Measurements from ENCODE around the gene IL17C. TPM values are rescaled to one million over a fixed set of nuclear protein-coding genes. Genes with fewer than 3 reads are reported as not detected.

The IL17C gene
- total and polyA plus RNA-seq, 4 donors = 0.14 to 1.8 TPM; not detected in 2

DNA sequence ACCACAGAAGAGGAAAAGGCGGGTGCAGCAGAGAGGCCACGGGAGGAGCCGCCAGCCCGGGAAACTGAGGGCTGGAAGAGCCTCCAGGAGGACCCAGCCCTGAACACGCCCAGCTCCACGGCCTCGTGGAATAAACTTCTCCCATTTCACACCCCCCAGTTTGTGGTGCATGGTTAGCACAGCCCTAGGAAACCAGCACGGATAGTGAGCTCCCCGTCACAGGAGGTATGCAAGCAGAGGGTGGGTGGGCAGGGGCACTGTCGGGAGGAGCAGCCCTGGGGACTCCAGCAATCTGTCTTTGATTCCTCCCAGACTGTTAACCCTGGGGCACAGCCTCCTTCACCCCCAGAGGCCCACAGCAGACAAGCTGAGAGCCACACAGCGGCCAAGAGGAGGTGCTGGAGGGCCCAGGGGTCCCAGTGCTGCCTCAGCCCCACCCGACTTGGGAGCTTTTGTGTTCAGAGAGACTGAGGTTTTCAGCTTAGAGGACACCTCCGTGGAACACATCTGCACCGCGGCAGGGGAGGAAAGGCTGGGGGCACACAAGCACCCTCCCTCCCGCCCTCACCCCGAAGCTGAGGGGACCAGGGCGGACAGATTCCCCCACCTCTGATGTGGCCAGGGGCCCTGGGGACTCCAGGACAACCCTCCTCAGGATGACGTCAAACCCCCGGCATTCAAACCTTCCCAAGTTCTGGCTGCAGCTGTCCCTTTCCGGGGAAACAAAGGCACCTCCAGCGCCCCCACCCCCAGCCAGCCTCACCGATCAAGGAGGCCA, 1.7 kb upstream of the IL17C start:
- Histone ChIP-seq H3K27me3 (ENCODE audit: control insufficient read depth in 3 of 3, insufficient read depth in 3 of 3, low read length in 2 of 3) (peaks cover 0 to 54% (median 26%) of the 10 kb centered on the region in 3 donors), H3K27ac (ENCODE audit: low read depth in 1 of 2, low read length in 1 of 2) (no peak overlapping the region), H3K4me1 (ENCODE audit: control insufficient read depth in 5 of 5, insufficient read depth in 5 of 5, low read length in 5 of 5) (peaks cover 0 to 11% (median 0%) of the 10 kb centered on the region in 5 donors), H3K9me3 (ENCODE audit: control insufficient read depth in 4 of 4, insufficient read depth in 3 of 4, low read length in 3 of 4) (peaks cover 0 to 2% (median 0%) of the 10 kb centered on the region in 4 donors), H3K4me3 (no peak overlapping the region), H3K9ac (ENCODE audit: insufficient read depth in 1 of 2, low read length in 2 of 2) (no peak overlapping the region), H3K36me3 (ENCODE audit: control insufficient read depth in 4 of 4, insufficient read depth in 4 of 4, low read length in 4 of 4) (peaks cover 0 to 12% (median 0%) of the 10 kb centered on the region in 4 donors)
- DNase-seq (no peak), ATAC-seq (ENCODE audit: insufficient read depth, low FRiP score) (no peak)
- 69 to 70% methylated on average over 23 of the region's 23 CpGs for WGBS, 2 donors
- TF ChIP-seq, protein P1, sequence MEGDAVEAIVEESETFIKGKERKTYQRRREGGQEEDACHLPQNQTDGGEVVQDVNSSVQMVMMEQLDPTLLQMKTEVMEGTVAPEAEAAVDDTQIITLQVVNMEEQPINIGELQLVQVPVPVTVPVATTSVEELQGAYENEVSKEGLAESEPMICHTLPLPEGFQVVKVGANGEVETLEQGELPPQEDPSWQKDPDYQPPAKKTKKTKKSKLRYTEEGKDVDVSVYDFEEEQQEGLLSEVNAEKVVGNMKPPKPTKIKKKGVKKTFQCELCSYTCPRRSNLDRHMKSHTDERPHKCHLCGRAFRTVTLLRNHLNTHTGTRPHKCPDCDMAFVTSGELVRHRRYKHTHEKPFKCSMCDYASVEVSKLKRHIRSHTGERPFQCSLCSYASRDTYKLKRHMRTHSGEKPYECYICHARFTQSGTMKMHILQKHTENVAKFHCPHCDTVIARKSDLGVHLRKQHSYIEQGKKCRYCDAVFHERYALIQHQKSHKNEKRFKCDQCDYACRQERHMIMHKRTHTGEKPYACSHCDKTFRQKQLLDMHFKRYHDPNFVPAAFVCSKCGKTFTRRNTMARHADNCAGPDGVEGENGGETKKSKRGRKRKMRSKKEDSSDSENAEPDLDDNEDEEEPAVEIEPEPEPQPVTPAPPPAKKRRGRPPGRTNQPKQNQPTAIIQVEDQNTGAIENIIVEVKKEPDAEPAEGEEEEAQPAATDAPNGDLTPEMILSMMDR (IDR thresholded peaks at IDR 0.05; ENCODE audit: control extremely low read depth, extremely low read depth) = no peak

DNA sequence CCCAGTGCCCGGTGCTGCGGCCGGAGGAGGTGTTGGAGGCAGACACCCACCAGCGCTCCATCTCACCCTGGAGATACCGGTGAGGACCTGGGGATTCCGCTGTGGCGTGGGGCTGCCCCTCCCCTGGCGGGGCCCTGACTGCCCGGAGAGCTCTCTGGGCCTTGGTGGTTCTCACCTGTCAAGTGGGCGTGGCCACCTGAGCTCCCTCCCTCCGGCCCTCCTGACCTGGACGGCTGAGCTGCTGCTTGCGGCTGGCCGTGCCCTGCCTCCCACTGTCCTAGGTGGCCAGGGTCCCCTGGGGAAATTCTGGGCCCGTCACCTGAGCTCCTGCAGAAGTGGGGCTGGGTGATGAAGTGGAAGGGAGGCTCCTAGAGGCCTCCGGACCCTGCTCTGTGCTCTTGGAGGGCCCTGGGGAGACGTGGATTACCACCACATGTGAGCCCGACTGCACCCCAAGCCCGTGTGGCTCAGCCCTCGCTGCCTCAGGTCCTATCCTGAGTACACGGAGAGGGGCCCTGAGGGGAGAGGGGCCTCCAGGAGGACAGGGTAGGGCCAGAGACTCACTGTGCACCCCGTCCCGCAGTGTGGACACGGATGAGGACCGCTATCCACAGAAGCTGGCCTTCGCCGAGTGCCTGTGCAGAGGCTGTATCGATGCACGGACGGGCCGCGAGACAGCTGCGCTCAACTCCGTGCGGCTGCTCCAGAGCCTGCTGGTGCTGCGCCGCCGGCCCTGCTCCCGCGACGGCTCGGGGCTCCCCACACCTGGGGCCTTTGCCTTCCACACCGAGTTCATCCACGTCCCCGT, 1.1 kb downstream of the IL17C start:
- Histone ChIP-seq H3K9ac (ENCODE audit: insufficient read depth in 1 of 2, low read length in 2 of 2) (no peak overlapping the region), H3K4me3 (no peak overlapping the region), H3K9me3 (ENCODE audit: control insufficient read depth in 4 of 4, insufficient read depth in 3 of 4, low read length in 3 of 4) (peaks cover 0 to 2% (median 0%) of the 10 kb centered on the region in 4 donors), H3K27ac (ENCODE audit: low read depth in 1 of 2, low read length in 1 of 2) (no peak overlapping the region), H3K36me3 (ENCODE audit: control insufficient read depth in 4 of 4, insufficient read depth in 4 of 4, low read length in 4 of 4) (peaks cover 0 to 13% (median 0%) of the 10 kb centered on the region in 4 donors), H3K27me3 (ENCODE audit: control insufficient read depth in 3 of 3, insufficient read depth in 3 of 3, low read length in 2 of 3) (peaks cover 0 to 49% (median 26%) of the 10 kb centered on the region in 3 donors), H3K4me1 (ENCODE audit: control insufficient read depth in 5 of 5, insufficient read depth in 5 of 5, low read length in 5 of 5) (peaks cover 0 to 9% (median 0%) of the 10 kb centered on the region in 5 donors)
- WGBS, 2 donors = 23 to 29% methylated on average over 45 of the region's 45 CpGs
- DNase-seq = no peak
- no peak for ATAC-seq (ENCODE audit: insufficient read depth, low FRiP score)
- TF ChIP-seq, protein P1 (IDR thresholded peaks at IDR 0.05; ENCODE audit: control extremely low read depth, extremely low read depth) = no peak

DNA sequence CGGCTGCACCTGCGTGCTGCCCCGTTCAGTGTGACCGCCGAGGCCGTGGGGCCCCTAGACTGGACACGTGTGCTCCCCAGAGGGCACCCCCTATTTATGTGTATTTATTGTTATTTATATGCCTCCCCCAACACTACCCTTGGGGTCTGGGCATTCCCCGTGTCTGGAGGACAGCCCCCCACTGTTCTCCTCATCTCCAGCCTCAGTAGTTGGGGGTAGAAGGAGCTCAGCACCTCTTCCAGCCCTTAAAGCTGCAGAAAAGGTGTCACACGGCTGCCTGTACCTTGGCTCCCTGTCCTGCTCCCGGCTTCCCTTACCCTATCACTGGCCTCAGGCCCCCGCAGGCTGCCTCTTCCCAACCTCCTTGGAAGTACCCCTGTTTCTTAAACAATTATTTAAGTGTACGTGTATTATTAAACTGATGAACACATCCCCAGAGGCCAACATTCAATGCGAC, 1.7 kb downstream of the IL17C start:
- TF ChIP-seq, protein P1 (IDR thresholded peaks at IDR 0.05; ENCODE audit: control extremely low read depth, extremely low read depth) = no peak
- no peak overlapping the region for H3K4me3 ChIP-seq
- H3K9me3 ChIP-seq (ENCODE audit: control insufficient read depth in 4 of 4, insufficient read depth in 3 of 4, low read length in 3 of 4) = peaks cover 0 to 2% (median 0%) of the 10 kb centered on the region in 4 donors

More for the DNA sequence above, 1.7 kb downstream of the IL17C start:
- H3K9ac ChIP-seq (ENCODE audit: insufficient read depth in 1 of 2, low read length in 2 of 2) = no peak overlapping the region
- H3K4me1 ChIP-seq (ENCODE audit: control insufficient read depth in 5 of 5, insufficient read depth in 5 of 5, low read length in 5 of 5) = peaks cover 0 to 4% (median 0%) of the 10 kb centered on the region in 5 donors
- DNase-seq = no peak
- whole genome bisulfite sequencing, 2 donors = 40 to 42% methylated on average over 13 of the region's 13 CpGs
- H3K36me3 ChIP-seq (ENCODE audit: control insufficient read depth in 4 of 4, insufficient read depth in 4 of 4, low read length in 4 of 4) = peaks cover 0 to 15% (median under 1%) of the 10 kb centered on the region in 4 donors
- no peak for ATAC-seq (ENCODE audit: insufficient read depth, low FRiP score)
- H3K27me3 ChIP-seq (ENCODE audit: control insufficient read depth in 3 of 3, insufficient read depth in 3 of 3, low read length in 2 of 3) = peaks cover 0 to 49% (median 26%) of the 10 kb centered on the region in 3 donors
- H3K27ac ChIP-seq (ENCODE audit: low read depth in 1 of 2, low read length in 1 of 2) = no peak overlapping the region

All from lung (tissue), 12 donors.